ENCODE data around the gene VAV3.

Gene VAV3

GRCh38 chr1:107538502-107538901 lies 426.5 kb downstream of the VAV3 start:
- DNase-seq (ENCODE audit: low read depth in 2 of 2) = no peak

DNA sequence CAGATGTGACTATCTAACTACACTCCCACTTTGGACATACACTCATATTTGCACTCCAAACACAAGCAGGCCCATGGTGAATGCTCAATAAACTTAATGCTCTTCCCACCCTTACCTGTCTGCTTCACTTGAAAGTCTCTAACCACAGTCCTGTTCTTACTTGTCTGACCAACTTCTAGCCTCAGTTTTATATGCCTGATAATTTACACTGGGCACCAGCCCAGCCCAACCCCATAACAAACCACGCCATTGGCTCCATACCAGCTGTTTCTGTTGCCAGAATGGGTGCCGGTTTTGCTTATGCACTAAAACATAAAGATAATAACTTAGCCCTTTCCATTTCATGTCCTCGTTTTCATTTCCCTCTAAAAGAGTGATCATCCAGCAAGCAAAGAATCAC lies 428.7 kb downstream of the VAV3 start:
- no peak for DNase-seq (ENCODE audit: low read depth in 2 of 2)

DNA sequence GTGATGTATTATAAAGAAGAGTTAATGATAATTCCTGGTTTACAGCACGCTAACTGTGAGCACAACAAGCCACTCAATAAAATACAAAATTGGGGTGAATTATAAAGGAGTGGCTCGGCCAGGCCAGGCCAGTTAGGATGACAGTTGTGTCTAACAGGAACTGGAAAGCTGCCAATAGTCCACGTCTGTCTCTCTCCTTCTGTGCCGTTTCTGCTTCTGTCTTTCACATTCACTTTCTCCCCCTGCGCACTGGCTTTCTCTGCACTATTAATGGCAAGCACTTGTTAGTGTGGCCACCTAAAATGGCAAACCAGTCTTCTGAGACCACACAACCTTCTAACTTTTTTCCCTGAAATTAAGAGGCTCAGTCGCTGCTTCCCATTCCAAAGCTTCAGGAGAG lies 429.9 kb downstream of the VAV3 start:
- DNase-seq (ENCODE audit: low read depth in 2 of 2) = no peak

DNA sequence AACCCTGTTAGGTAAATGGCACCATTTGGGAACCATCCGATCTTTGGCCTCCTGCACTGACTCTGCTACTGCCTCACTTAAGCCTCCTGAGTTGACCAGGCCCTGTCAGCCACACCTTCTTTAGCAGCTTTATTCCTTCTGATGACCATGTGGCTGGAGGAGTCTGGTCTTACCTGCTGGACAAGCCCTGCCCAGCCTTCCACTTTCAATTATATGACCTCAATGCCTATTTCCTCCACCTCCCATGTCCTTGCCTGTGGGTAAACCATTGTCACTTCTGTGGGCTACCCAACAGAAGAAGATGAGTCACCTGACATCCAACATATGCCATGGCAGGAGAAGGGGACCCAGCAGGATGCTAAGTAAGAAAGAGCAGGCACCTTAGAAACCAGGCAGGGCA lies 430.3 kb downstream of the VAV3 start:
- DNase-seq (ENCODE audit: low read depth in 2 of 2) = no peak

DNA sequence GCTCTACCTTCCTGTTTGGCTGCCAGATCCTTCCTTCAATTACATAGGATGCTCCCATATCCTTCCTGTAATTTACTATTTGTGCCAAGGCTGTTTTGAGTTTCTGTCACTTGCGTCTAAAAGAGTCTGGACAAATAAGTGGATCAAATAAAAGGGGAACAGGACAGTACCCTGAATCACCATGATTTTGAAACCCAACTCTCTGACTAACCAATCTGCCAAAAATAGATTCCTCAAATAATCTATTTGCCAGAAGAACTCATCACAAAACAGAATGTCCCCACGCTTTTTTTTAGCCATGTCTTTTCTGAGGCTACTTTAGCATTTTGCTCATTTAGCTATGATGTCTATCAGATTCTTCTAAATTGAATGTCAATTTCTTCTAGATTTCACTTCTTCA lies 431.5 kb downstream of the VAV3 start:
- DNase-seq (ENCODE audit: low read depth in 2 of 2) = no peak

DNA sequence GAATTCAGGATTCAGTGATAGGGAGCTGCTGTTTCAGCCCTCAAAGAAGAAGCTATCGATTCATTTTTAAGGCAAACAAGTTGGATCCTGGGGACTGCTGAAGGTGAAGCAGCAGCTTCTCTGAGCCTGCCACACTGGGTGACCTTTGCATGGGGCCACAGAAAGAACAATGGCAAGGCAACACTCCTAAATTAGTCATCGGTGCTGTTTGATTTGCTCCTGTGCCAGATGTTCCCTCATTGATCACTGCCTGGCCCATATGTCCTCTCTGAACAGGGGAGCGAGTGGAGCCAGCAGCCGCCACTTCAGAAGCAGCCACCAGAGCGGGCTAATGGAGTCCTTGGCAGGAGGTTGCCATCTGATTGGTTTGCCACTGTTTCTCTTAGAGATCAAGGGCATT lies 432.7 kb downstream of the VAV3 start:
- no peak for DNase-seq (ENCODE audit: low read depth in 2 of 2)

DNA sequence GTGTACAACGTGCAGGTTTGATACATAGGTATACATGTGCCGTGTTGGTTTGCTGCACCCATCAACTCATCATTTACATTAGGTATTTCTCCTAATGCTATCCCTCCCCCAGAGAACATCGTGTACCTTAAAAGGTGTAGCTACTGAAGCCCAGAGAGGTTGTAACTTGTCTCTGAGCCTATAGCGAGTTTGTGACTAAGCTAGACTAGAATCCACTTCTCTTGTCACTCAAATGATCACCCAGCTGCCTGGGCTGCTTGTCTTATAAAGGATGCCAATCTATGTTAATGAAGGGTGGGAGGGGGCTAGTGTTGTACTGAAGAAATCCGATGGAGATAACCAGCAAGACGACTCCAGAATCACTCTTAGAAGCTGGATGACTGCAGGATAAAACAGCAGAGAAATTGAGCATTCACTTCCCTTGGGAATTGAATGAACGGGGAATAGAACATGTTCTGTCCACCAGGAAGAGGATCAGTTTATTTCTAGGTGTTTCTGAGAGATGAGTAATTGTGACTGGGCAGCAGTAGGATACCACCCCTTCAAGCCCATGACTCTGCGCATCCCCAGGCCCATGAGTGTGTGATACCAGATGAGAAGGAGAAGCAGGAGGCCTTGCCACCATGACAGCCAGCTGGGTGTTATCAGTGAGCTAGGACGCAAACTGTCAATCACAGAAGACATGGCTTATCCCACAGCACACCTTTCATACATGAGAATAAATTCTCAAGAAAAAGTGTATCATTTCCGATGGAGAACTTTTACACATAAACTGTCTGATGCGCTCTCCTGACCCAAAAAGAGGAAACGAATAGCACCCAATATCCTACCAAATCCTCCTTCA lies 433.7 kb downstream of the VAV3 start:
- no peak for DNase-seq (ENCODE audit: low read depth in 2 of 2)

- no peak for DNase-seq (ENCODE audit: low read depth in 2 of 2)
Measured at GRCh38 chr1:107530543-107530942, 434.4 kb downstream of the VAV3 start.

- no peak for DNase-seq (ENCODE audit: low read depth in 2 of 2)
Measured at GRCh38 chr1:107529511-107530149, 435.4 kb downstream of the VAV3 start.

DNA sequence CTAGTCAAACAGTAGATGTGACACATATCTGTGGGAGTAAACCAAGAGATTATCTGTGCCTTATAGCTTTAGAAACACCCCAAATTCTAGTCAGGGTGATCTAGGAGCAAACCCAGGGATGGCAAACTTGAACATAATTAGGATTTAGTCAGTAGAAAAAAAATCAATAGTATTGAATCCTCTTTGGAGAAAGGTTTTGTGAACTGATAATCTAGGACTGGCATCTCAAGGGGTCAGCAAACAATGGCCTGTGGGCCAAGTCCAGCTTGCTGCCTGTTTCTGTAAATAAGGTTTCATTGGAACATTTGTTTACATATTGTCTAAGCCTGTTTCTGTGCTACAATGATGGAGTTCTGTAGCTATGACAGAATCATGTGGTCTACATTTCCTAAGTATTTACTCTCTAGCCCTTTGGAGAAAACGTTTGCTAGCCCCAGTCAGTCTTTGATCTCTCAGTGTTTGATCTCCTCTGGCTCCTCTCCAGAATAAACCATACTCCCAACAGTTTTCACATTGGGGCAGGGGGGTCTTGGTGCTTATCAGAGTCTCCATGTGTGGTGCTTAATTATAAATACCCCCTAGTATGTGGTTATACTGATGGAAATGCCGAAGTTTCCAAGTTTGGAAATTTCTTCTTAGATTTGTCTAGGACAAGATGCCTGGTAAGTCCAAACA lies 438.3 kb downstream of the VAV3 start:
- no peak for DNase-seq (ENCODE audit: low read depth in 2 of 2)

GRCh38 chr1:107525961-107526360 lies 439.0 kb downstream of the VAV3 start:
- DNase-seq (ENCODE audit: low read depth in 2 of 2) = no peak

DNA sequence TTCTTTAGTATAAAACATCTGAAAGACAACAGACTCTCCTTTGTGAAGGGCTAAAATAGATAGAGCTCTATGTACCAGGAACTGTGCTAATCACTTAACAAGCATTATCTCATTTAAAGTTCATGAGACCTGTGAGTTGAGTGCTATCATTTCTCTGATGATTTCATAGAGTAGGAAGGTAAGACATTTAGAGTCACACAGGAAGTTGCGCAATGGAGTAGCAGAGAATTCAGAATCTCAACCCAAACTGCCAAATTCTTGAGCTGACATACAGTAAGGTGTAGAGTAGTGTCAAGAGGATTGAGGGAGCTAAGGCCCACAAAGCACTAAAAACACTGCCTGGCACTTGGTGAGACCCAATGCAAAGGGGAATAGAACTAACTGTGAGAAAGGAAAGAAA lies 439.8 kb downstream of the VAV3 start:
- DNase-seq (ENCODE audit: low read depth in 2 of 2) = no peak

- DNase-seq (ENCODE audit: low read depth in 2 of 2) = no peak
Measured at GRCh38 chr1:107524301-107524700, 440.7 kb downstream of the VAV3 start.

GRCh38 chr1:107523736-107524135 lies 441.2 kb downstream of the VAV3 start:
- DNase-seq (ENCODE audit: low read depth in 2 of 2) = no peak

DNA sequence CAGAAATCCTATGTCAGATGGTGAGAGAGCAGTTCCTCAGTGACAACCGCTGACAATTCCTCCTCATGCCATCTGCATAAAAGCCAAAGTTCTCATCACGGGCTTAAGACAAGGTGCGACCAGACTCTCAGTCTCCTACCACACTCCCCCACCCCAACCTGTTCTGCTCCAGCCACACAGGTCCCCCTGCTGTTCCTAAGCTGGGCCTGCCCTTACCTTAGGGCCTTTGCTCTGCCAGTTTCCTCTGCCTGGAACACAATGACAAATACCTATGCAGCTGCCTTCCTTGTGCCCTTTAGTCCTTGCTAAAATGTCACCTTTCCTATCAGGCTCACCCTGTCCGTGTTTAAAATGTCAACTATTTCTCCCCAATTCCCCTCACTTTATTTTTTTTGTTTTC lies 441.9 kb downstream of the VAV3 start:
- no peak for DNase-seq (ENCODE audit: low read depth in 2 of 2)

All from stimulated activated CD8-positive, alpha-beta memory T cell treated with anti-CD3 and anti-CD28 coated beads, Interleukin-7, amount 100 ng/mL, for 1 hour (primary cell).